Hepatocyte (in vitro differentiated cells): ENCODE measurements around the gene PTPRM.

Experiments used
- EZH2 ChIP-seq: fragments of 200-600 bp; sonication (generic); IDR thresholded peaks from 2 replicates; pipeline ENCODE4 v1.6.1; 2016; ENCODE audit warnings: antibody characterized with exemption, mild to moderate bottlenecking, borderline replicate concordance
- EZH2phosphoT487 ChIP-seq: fragments of 200-600 bp; sonication (generic); IDR thresholded peaks from one replicate; pipeline ENCODE4 v1.6.1; 2018; ENCODE audit warnings: antibody characterized with exemption, mild to moderate bottlenecking, low read depth, moderate library complexity; ENCODE audit not compliant: unreplicated experiment, severe bottlenecking
- TF ChIP-seq, protein P1 (sequence below): fragments of 200-600 bp; sonication (generic); IDR thresholded peaks from 2 replicates; pipeline ENCODE4 v1.5.1; 2016; ENCODE audit warnings: antibody characterized with exemption, mild to moderate bottlenecking; ENCODE audit not compliant: poor library complexity

GRCh38 chr18:8212896-8213780 lies 646.0 kb downstream of the PTPRM start:
- TF ChIP-seq EZH2 (no peak), EZH2phosphoT487 (no peak)
- TF ChIP-seq, protein P1, sequence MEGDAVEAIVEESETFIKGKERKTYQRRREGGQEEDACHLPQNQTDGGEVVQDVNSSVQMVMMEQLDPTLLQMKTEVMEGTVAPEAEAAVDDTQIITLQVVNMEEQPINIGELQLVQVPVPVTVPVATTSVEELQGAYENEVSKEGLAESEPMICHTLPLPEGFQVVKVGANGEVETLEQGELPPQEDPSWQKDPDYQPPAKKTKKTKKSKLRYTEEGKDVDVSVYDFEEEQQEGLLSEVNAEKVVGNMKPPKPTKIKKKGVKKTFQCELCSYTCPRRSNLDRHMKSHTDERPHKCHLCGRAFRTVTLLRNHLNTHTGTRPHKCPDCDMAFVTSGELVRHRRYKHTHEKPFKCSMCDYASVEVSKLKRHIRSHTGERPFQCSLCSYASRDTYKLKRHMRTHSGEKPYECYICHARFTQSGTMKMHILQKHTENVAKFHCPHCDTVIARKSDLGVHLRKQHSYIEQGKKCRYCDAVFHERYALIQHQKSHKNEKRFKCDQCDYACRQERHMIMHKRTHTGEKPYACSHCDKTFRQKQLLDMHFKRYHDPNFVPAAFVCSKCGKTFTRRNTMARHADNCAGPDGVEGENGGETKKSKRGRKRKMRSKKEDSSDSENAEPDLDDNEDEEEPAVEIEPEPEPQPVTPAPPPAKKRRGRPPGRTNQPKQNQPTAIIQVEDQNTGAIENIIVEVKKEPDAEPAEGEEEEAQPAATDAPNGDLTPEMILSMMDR: no peak
